Right renal cortex interstitium (tissue), 3 donors: Measurements from ENCODE around the gene COTL1. TPM values are rescaled to one million over a fixed set of nuclear protein-coding genes. Genes with fewer than 3 reads are reported as not detected.

Experiments used
- DNase-seq, 3 donors: peaks; one replicate each; pipeline ENCODE4 v3.0.0-alpha.2; 2013; ENCODE audit warnings: low read depth in 3 of 3, low spot score in 2 of 3
- polyA plus RNA-seq, 3 donors: library from polyadenylated mRNA; unstranded; fragments of 120-200 nt; gene quantifications; one replicate each; pipeline ENCODE4 v1.2.1, GENCODE V29; 2013; ENCODE audit not compliant: insufficient read length in 3 of 3

The COTL1 gene
- polyA plus RNA-seq, 3 donors: 122 to 147 (median 137) TPM

DNA sequence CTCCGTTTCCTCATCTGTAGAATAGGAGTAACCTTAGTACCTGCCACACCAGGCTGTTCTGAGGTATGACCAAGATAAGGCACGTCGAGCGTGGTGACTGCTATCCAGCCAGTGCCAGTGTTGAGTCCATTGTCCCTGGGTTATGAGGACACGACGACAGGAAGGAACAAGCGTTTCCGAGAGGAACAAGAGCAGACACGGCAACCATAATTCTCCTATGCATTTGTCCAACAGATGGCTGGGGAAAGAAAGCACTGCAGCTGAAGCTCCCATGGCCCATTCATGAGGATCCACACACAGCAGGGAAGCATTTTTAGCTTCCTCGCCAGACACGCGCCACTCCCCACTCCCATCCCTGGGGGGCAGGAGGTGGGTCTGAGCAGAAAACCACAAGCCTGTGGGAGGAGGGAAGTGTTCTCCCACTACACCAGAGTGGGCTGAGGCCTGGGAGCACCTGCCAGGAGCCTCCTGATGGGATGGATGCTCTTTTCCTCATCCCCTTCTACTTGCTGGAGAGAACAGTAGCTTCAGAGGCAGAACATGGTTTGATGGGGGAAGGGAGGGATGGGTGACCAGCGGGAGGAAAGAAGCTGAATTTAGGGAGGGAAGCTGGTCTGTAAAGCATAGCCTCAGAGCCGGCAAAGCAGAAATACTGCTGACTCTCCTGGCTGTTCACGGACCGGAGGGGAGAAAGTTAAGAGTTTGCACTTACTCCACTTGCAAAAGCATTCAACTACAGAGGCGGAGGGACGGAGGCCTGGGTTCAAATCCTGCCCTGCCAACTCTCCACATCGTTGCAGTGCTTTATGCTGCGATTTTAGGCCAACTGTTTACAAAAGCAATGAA is 2.7 kb downstream of the COTL1 start:
- no peak for DNase-seq

- no peak for DNase-seq
Observed at GRCh38 chr16:84614623-84614967, 3.3 kb downstream of the COTL1 start.

DNA sequence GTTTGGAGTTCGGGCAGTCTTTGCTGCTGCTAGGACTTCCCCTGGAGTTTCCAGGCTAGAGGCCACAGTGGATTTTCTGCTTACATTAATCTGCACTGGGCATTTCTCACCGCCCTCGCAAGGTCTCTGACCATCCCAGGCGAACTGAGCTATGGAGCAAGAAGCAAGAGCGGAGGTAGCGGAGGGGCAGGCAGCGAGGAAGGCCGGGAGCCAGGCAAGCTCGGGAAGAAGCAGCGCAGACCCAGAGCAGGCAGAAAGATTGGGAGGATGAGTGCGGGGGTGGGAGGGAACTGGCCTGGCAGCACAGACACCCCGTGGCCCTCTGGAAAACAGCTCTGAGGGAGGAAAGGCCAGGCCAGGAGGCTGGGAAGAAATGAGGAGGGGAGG is 3.8 kb downstream of the COTL1 start:
- DNase-seq: no peak

DNA sequence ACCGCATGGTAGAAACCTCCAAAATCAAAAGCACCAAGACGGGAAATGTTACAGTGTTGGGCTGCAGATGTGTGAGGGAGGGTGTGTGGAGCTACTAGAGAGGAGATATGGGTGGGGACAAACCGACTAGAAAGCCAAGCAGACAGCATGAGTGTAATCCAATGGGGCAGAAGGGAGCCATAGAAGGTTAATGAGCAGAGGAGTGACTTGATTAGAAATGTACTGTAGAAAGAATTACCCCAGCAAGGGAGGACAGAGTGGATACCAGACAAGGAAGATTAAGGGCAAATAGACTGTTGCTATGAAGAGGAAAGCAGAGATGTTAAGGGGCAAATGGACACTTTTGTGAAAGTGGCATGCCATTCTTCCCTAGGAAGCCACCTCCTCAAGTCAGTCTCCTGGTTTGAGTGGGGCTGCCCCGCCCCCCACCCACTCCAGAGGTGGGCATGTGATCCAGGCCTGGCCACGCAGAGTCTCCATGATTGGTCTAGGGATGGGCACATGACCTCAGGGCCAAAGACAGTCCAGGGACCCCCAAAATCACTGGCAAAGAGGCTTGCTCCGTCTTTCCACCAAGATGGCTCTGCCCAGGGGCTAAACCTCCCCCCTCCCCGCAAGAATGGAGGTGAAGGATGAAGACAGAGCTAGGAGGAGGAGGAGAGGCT is 4.3 kb downstream of the COTL1 start:
- no peak for DNase-seq

DNA sequence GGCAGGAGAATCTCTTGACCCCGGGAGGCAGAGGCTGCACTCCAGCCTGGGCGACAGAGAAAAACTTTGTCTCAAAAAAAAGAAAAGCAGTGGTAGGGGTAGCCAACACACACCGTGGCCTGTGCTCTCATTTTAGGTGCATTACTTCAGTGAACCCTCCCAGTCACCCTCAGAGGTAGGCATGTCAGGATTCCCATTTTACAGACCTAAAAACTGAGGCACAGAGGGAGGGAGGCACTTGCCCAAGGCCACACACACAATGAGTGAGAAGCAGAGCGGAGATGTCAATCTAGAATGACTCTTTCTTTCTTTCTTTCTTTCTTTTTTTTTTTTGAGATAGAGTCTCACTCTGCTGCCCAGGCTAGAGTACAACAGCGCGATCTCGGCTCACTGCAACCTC is 5.2 kb downstream of the COTL1 start:
- no peak for DNase-seq

DNA sequence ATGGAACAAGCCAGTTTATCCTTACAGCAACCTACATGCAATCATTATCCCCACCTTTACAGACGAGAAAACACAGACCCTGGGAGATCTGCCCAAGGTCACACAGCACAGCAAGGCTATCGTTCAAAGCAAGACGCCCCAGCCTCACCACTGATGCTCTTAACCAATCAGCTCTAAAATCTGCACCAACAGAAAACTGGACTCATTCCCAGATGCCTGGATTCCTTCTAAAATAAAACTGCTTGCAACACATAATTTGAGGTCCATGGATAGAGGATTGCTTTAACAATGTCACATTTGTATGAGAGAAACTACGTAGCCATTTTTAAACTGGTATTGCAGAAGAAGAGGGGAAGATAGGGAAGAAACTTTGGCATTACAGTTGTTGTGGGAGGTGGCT is 6.8 kb downstream of the COTL1 start:
- no peak for DNase-seq

DNA sequence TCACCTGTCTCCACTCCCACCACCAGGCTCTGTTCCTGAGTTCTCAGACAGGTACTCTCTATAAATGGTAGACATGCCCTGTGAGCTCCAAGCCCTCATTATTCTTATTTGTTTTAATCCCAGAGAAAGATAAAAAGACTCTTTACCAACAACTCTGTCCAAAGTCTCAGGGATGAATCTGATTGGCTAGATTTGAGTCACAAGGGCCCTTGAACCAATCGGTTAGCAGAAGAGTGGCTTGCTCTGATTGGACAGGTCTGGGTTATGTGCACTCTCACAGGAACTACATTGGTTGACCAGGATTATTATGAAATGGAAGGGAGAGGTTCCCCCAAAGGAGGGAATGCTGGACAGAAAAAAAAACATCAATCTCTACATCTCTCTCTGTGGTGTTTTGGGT is 7.5 kb downstream of the COTL1 start:
- no peak for DNase-seq

DNA sequence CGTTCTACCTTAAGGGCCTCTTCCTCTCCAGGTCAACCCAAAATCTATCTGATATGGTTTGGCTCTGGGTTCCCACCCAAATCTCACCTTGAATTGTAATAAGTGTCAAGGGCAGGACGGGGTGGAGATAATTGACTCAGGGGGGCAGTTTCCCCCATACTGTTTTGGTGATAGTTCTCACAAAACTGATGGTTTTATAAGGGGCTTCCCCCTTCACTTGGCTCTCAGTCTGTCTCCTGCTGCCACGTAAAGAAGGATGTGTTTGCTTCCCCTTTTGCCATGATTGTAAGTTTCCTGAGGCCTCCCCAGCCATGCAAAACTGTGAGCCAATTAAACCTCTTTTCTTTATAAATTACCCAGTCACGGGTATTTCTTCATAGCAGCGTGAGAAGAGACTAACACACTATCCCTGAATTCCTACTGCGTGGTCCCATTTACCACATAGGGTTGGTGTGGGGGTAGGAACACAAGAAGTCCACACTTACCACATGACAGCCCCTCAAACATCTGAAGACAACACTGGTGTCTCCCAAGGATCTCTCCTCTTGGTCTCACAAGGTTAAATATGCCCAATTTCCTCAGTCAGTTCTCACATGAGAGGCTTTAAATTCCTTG is 8.2 kb downstream of the COTL1 start:
- no peak for DNase-seq

DNA sequence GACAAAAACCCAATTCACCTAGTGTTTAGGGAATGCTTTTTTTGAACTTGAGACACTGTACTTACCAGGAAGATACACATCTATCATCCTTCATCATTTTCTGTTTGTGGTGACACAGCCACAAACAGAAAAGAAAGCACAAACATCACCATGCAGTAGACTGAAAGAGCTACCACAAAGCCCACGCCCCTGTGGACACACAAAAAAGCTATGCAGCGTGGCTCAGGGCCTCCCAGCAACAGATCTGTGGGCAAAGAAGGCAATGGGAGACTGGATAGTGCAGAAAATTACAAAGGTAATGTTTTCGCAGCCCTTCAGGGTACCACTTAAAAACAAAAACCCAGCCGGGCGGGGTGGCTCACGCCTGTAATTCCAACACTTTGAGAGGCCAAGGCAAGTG is 9.6 kb downstream of the COTL1 start:
- DNase-seq: no peak

GRCh38 chr16:84607694-84608093 is 10.2 kb downstream of the COTL1 start:
- DNase-seq: no peak

- no peak for DNase-seq
Observed at GRCh38 chr16:84607061-84607460, 10.8 kb downstream of the COTL1 start.

GRCh38 chr16:84606081-84606875 is 11.6 kb downstream of the COTL1 start:
- no peak for DNase-seq

DNA sequence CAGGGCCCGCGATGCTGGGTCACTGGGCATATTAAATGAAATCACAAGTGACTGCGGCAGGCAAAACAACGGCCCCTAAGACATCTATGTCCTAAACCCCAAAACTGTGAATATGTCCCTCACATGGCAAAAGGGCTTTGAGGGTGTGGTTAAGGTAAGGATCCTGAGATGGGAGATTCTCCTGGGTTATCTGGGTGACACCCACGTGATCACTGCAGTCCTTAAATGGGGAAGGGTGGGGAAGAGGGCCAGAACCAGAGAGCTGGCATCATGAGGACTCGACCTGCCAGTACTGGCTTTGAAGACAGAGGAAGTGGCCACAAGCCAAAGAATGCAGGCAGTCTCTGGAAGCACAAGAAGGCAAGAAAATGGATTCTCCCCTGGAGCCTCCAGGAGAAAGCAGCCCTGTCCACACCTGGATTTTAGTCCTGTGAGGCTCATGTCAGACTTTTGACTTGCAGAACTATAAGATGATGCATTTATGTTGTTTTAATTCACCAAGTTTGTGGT is 12.5 kb downstream of the COTL1 start:
- DNase-seq: no peak

- no peak for DNase-seq
Observed at GRCh38 chr16:84604477-84605013, 13.3 kb downstream of the COTL1 start.

DNA sequence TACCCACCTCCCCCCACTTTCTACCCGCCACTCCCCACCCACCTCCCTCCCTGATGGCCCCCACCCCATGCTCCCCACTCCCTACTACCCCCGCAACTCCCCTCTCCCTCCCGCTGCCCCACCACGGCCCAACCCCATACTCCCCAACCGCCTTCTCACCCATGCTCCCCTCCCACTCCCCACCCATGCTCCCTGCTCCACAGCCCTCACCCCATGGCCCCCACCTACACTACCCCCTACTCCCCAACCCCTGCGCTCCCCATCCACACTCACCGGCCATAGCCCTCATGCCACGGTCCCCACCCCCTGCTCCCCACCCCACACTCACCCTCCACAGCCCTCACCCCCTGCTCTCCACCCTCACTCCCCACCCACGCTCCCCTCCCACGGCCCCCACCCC is 13.9 kb downstream of the COTL1 start:
- no peak for DNase-seq

- DNase-seq: no peak
Observed at GRCh38 chr16:84603140-84603816, 14.6 kb downstream of the COTL1 start.

- no peak for DNase-seq
Observed at GRCh38 chr16:84600343-84601229, 17.3 kb downstream of the COTL1 start.

- no peak for DNase-seq
Observed at GRCh38 chr16:84599521-84600202, 18.2 kb downstream of the COTL1 start.

GRCh38 chr16:84598360-84598759 is 19.5 kb downstream of the COTL1 start:
- no peak for DNase-seq
